Nephron (organoid): ENCODE data around the gene SLC6A7.

Experiments used
- H3K27ac Mint-ChIP-seq, 3 experiments: 2 replicates each; pipeline ENCODE4 v1.8.0; 2020; ENCODE audit warnings: mixed read lengths in 3 of 3, mild to moderate bottlenecking in 2 of 3, moderate library complexity in 1 of 3
- H3K27me3 Mint-ChIP-seq: 2 replicates; pipeline ENCODE4 v1.8.0; 2021; ENCODE audit warnings: low read depth, mild to moderate bottlenecking, moderate library complexity, mixed read lengths
- H3K36me3 Mint-ChIP-seq: 2 replicates; pipeline ENCODE4 v1.8.0; 2020; ENCODE audit warnings: low read depth, mixed read lengths
- H3K4me1 Mint-ChIP-seq: 2 replicates; pipeline ENCODE4 v1.8.0; 2020; ENCODE audit warnings: mixed read lengths
- H3K4me3 Mint-ChIP-seq, 3 experiments: 2 replicates each; pipeline ENCODE4 v1.8.0; 2020; ENCODE audit warnings: mild to moderate bottlenecking in 3 of 3, mixed read lengths in 3 of 3, moderate library complexity in 2 of 3
- H3K9me3 Mint-ChIP-seq: 2 replicates; pipeline ENCODE4 v1.8.0; 2020; ENCODE audit warnings: mixed read lengths
- CTCF ChIP-seq, 3 experiments: fragments of 200-600 bp; sonication (generic); IDR thresholded peaks; one replicate each; pipeline ENCODE4 v1.5.0; 2021; ENCODE audit warnings: antibody characterized with exemption in 3 of 3; ENCODE audit not compliant: unreplicated experiment in 3 of 3

SLC6A7 gene

DNA sequence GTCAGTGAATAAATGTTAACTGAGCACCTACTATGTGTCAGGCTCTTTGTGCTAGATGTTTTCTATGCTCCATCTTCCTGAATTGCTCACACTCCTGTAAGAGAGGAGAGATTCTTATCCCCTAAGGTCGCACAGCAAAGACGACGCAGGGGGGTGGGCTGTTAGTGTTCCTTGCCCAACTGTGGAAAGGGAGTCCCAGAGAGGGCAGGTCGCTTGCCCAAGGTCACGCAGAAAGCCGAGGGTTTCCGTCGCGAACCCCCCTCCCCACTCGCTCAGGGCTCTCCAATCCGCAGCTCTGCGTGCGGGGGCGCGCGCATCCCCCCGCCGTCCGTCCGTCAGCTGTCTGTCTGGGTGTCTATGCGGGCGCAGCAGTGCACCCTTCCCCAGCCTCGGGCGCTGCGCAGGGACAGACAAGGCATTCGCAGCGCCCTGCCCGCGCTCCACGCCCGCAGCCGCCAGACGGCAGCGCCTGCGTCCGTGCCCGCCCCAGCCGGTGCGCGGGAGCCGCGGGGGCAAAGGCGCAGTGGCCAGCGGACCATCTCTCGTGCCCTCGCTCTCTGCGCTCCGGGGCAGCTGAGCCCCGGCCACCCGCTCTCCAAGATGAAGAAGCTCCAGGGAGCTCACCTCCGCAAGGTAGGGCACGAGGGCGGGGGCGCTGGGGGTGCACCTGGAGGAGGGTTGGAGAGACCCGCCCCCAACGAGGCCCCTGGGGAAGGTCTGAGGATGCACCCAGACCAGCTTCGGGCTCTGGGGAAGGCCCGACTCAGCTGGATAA lies at the start of gene SLC6A7:
Gene SLC6A7, plus strand, starts transcription at position 335 of the 775 bp plus-strand sequence. Its CDS starts 266 bp downstream, at position 601.
- H3K27ac Mint-ChIP-seq = no peak within 1 kb of the TSS
- H3K9me3 Mint-ChIP-seq = no peaks in the 10 kb centered on the region
- no peaks in the 10 kb centered on the region for H3K36me3 Mint-ChIP-seq
- H3K4me3 Mint-ChIP-seq = peak within 1 kb of the TSS; percentile 24 to 50 (median 40)
- TF ChIP-seq CTCF (IDR thresholded peaks at IDR 0.05; ENCODE audit: unreplicated experiment in 3 of 3) = no peak
- peaks cover 7% of the 10 kb centered on the region for H3K4me1 Mint-ChIP-seq
- H3K27me3 Mint-ChIP-seq = peaks cover 47% of the 10 kb centered on the region

DNA sequence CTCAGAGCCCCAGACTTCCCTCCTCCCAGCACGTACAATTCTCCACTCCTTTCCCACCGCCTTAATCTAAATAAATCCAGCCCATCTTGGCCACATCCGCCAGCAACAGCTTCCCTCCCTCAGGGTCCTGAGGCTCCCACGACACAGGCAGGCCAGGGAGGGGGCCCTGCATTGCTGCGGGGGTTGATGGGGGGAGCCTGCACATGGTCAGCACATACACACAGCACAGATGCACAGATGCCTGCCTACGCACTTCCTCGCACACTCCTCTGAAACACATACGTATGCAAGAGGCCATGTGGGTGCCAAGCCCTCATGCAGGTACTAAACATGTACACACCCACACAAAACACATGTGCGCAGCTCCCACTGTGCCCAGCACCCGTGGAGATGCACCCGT lies 49.0 kb upstream of the SLC6A7 start:
- no peak for TF ChIP-seq CTCF (IDR thresholded peaks at IDR 0.05; ENCODE audit: unreplicated experiment in 3 of 3)
- H3K4me3 Mint-ChIP-seq = peak overlapping the region; percentile 22 to 56 (median 44)
- peaks cover 81% of the 10 kb centered on the region for H3K4me1 Mint-ChIP-seq
- no peaks in the 10 kb centered on the region for H3K9me3 Mint-ChIP-seq
- H3K27me3 Mint-ChIP-seq = no peaks in the 10 kb centered on the region
- peak overlapping the region; percentile 97 to 99 (median 97) for H3K27ac Mint-ChIP-seq
- peaks cover 7% of the 10 kb centered on the region for H3K36me3 Mint-ChIP-seq

DNA sequence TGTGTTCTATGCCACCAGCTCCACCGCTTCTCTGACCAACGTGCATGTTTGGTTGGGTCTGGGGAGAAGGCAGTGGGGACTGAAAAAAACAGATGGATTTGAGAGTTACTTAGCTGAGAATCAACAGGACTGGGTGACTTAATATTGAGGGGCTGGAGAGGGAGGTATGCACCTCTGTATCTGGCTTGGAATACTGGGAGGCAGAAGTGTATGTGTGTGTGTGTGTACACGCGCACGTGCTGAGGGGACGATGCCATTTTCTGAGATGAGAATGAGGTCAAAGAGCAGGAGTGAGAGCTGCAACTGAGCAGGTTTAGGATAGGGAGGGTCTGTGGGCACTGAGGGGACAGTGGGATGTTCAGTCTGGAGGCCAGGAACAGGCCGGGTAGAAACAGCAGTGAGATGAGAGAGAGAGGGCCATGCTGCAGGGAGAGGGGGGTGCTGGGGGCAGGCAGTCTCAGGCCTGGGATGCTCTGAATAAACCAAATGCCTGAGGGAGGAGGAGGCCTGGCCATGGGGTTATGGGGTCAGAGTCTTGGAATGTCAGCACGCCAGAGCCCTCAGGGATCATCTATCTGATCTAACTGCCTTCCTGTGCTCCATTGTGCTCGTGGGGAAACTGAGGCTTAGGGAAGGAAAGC lies 48.2 kb upstream of the SLC6A7 start:
- peaks cover 90% of the 10 kb centered on the region for H3K4me1 Mint-ChIP-seq
- TF ChIP-seq CTCF (IDR thresholded peaks at IDR 0.05; ENCODE audit: unreplicated experiment in 3 of 3) = no peak
- H3K36me3 Mint-ChIP-seq = peaks cover 7% of the 10 kb centered on the region
- H3K4me3 Mint-ChIP-seq = peak overlapping the region; percentile 2 to 23 (median 5)
- H3K27ac Mint-ChIP-seq = peak overlapping the region; percentile 97 to 99 (median 97)
- no peaks in the 10 kb centered on the region for H3K27me3 Mint-ChIP-seq
- no peaks in the 10 kb centered on the region for H3K9me3 Mint-ChIP-seq

- peak overlapping the region in 2 of 3 experiments; percentile 7 to 10 for H3K4me3 Mint-ChIP-seq
- H3K27me3 Mint-ChIP-seq = no peaks in the 10 kb centered on the region
- TF ChIP-seq CTCF (IDR thresholded peaks at IDR 0.05; ENCODE audit: unreplicated experiment in 3 of 3) = no peak
Measured at GRCh38 chr5:150142185-150142958, 47.5 kb upstream of the SLC6A7 start.

GRCh38 chr5:150142959-150143349 lies 46.9 kb upstream of the SLC6A7 start:
- H3K4me1 Mint-ChIP-seq = peaks cover 88% of the 10 kb centered on the region
- peak overlapping the region; percentile 97 to 99 (median 97) for H3K27ac Mint-ChIP-seq
- no peak for TF ChIP-seq CTCF (IDR thresholded peaks at IDR 0.05; ENCODE audit: unreplicated experiment in 3 of 3)
- H3K9me3 Mint-ChIP-seq = no peaks in the 10 kb centered on the region
- H3K4me3 Mint-ChIP-seq = peak overlapping the region; percentile 4 to 10 (median 7)
- H3K36me3 Mint-ChIP-seq = peaks cover 7% of the 10 kb centered on the region
- no peaks in the 10 kb centered on the region for H3K27me3 Mint-ChIP-seq

More at GRCh38 chr5:150142185-150142958, 47.5 kb upstream of the SLC6A7 start:
- no peaks in the 10 kb centered on the region for H3K9me3 Mint-ChIP-seq
- peaks cover 88% of the 10 kb centered on the region for H3K4me1 Mint-ChIP-seq
- peak overlapping the region; percentile 97 to 99 (median 97) for H3K27ac Mint-ChIP-seq
- H3K36me3 Mint-ChIP-seq = peaks cover 7% of the 10 kb centered on the region
